Body of pancreas (tissue), 4 donors: Measurements from ENCODE around the gene MARS2.

Experiments used
- CTCF ChIP-seq, 7 experiments: fragments of 450-650 bp in 4 of 7; fragments of 200-600 bp in 3 of 7; sonication (generic) in 3 of 7; IDR thresholded peaks; one replicate each; pipeline ENCODE4 v1.5.1; 2016 to 2019; ENCODE audit warnings: antibody characterized with exemption in 7 of 7
- POLR2A ChIP-seq, 3 donors: fragments of 450-650 bp; IDR thresholded peaks; one replicate each; pipeline ENCODE4 v1.6.1; 2016; ENCODE audit warnings: antibody characterized with exemption in 3 of 3, mild to moderate bottlenecking in 2 of 3

- TF ChIP-seq CTCF (IDR thresholded peaks at IDR 0.05), result no peak
- no peak for TF ChIP-seq POLR2A (IDR thresholded peaks at IDR 0.05)
Observed at GRCh38 chr2:197674591-197674990, 30.6 kb upstream of the MARS2 start.
